ENCODE measurements around the gene EFCAB3. TPM values are rescaled to one million over a fixed set of nuclear protein-coding genes. Genes with fewer than 3 reads are reported as not detected.
"Not testable (repeated sequence)": the region's sequence is repeated elsewhere in the genome, so short reads cannot be mapped to it uniquely, and the experiment has no call there.

Gene EFCAB3
- total RNA-seq, 1 donor: not detected

DNA sequence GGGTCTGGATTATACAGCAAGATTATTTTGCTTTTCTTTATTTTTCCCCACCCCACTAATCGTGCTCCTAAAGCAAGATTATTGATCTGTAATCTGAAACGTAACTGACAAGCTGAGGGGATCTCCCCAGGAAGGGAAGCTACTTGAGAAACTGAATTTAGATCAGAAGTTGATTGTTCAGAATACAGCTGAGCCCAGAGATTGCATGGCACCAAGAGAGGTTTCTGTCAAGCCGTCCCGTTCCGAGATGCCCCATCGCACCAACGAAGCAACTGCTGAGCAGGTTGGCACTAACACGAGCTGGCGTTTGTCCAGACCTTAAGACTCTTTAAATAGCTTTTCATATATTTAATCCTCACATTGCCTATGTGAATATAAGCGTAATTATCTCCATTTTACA is 78.1 kb downstream of the EFCAB3 start:
- not testable (repeated sequence) for DNase-seq (ENCODE audit: low read depth in 2 of 3, low spot score in 2 of 3)

DNA sequence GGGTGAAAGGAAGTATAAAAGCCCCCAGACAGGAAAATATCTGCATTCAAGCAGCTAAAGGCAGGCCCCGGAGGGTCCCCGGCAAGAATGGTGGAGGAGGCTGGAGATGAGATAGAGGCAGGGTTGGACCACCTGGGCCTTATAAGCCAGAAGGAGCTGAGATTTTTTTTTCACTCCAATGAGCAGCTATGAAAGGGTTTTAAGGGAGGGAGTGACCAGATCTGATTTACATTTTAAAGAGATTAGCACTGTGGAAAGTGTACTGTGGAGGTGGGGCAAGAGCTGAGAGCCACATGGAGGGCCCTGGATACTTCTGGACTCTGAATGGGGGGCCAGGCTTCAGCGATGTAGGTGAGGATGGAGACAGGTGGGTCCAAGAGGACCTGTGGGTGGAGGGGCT is 84.1 kb downstream of the EFCAB3 start:
- not testable (repeated sequence) for DNase-seq (ENCODE audit: low read depth in 2 of 3, low spot score in 2 of 3)

DNA sequence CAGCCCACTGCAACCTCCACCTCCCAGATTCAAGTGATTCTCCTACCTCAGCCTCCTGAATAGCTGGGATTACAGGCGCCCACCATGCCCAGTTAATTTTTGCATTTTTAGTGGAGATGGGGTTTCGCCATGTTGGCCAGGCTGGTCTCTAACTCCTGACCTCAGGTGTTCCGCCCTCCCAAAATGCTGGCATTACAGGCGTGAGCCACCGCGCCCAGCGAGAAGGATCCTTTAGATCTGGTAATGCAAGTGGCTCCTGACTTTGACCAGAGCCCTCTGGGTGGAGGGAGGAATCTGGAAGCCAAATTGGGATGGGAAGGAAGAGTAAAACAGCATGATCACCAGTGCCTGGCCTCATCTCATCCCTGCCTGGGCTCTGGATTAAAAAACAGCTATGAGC is 84.9 kb downstream of the EFCAB3 start:
- not testable (repeated sequence) for DNase-seq (ENCODE audit: low read depth in 2 of 3, low spot score in 2 of 3)

Small RNA genes lying within 50 kb of the gene (small RNA-seq; reads per million reads assigned to genes)
- gene RNU7-52P: not detected

Other genes starting within 250 kb of the EFCAB3 start
- gene METTL2A, start 43.3 kb downstream of the EFCAB3 start, total RNA-seq: 10.0 TPM
- gene TLK2, start 98.3 kb downstream of the EFCAB3 start, total RNA-seq: 26.7 TPM
- 25.3 TPM for gene MRC2, start 247.1 kb downstream of the EFCAB3 start, total RNA-seq

Data from hematopoietic multipotent progenitor cell (in vitro differentiated cells).